Hepatic stellate cell (primary cell): ENCODE results near the gene APLP2.
"Not testable (repeated sequence)": the region's sequence is repeated elsewhere in the genome, so short reads cannot be mapped to it uniquely, and the experiment has no call there.

Source experiments
- DNase-seq: peaks from one replicate; pipeline ENCODE4 v3.0.0; 2011; ENCODE audit warnings: low spot score

Gene APLP2

DNA sequence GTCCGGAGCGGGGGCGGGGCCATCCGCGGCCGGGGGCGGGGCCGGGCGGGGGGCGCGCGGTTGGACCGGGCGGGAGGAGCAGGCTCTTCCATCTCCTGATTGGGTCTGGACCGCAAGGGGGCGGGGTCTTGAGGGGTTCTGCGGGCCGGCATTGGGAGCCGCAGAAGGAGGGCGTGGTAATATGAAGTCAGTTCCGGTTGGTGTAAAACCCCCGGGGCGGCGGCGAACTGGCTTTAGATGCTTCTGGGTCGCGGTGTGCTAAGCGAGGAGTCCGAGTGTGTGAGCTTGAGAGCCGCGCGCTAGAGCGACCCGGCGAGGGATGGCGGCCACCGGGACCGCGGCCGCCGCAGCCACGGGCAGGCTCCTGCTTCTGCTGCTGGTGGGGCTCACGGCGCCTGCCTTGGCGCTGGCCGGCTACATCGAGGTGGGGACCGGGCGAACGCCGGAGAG is at the start of gene APLP2:
Gene APLP2 (plus strand): TSS at position 236 of the 450 bp plus-strand sequence. CDS start 84 bp downstream, at position 320.
- DNase-seq, result peak; percentile 97

DNA sequence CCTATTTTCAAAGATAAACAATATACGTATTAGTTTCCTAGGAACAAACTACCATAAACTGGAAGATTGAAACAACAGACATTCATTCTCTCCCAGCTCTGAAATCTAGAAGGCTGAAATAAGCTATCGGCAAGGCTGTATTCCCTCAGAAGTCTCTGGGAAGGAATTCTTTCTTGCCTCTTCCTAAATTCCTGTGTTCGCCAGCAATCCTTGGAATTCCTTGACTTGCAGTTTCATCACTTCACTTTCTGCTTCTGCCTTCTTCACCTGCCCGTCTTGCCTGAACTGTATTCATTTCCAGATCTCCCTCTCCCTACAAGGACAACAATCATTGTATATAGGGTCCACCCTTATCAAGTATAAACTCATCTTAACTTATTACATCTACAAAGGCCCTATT is 49.4 kb upstream of the APLP2 start:
- DNase-seq, result no peak

DNA sequence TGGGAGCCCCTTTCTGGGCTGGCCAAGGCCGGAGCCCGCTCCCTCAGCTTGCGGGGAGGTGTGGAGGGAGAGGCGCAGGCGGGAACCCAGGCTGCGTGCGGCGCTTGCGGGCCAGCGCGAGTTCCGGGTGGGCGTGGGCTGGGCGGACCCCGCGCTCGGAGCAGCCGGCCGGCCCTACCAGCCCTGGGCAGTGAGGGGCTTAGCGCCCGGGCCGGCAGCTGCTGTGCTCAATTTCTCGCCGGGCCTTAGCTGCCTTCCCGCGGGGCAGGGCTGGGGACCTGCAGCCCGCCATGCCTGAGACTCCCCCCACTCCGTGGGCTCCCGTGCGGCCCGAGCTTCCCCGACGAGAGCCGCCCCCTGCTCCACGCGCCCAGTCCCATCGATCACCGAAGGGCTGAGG is 48.1 kb upstream of the APLP2 start:
- DNase-seq, result not testable (repeated sequence)

- no peak for DNase-seq
Observed at GRCh38 chr11:130022799-130023198, 46.9 kb upstream of the APLP2 start.

DNA sequence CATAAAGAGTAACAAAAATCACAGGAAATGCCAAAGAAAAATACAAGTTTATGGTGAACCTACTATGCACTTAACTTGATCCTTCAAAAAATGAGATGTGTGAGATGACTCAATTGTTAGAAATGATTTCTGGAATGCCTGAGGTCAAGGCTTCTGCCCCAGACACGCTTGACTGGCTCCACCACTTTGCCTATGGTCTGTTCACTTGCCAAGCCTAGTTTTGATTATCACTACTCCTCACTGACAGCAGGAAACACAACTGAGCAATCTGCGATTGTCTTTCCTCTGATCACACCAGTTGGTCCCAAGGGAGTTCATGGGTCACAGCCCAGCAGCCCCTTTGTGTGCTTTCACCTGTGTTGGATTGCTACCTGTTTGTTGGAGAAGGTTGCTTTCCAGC is 46.5 kb upstream of the APLP2 start:
- peak; percentile 69 for DNase-seq

GRCh38 chr11:130024361-130024760 is 45.3 kb upstream of the APLP2 start:
- no peak for DNase-seq

DNA sequence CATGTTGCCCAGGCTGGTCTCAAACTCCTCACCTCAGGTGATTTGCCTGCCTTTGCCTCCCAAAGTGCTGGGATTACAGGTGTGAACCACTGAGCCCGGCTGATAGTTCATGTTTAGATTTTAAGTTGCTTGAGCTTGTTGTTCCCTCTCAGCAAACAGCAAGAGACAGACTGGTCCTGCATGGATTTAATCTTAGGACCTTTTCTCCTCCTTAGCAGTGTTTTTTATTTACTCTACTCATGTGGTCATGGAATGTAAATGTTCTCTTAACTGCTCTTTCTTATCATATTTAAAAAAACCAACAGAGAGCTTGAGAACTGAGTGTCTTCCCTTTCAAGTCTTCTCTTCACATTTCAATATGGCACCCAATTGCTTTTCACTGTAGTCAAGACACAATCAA is 44.3 kb upstream of the APLP2 start:
- no peak for DNase-seq

GRCh38 chr11:130029137-130029536 is 40.6 kb upstream of the APLP2 start:
- DNase-seq, result no peak

GRCh38 chr11:130031056-130031455 is 38.6 kb upstream of the APLP2 start:
- no peak for DNase-seq

GRCh38 chr11:130031945-130032344 is 37.7 kb upstream of the APLP2 start:
- DNase-seq, result no peak

GRCh38 chr11:130032931-130033330 is 36.8 kb upstream of the APLP2 start:
- no peak for DNase-seq

DNA sequence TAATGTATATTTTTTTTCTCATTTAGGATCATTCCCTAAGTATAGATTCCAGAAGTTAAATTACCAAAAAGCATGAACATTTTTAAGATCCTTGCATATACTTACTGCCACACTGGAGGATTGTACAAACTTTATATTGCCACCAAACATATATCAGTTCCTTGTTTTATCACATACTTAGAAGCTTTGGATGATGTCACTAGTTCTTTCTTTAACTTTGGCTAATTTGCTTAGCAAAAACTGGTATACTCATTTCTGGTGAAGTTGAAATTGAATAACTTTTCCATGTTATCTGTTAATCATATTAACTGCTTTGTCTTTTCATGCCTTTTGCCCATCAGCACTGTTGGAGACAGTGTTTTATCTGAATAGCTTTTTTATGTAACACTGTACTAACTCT is 35.5 kb upstream of the APLP2 start:
- no peak for DNase-seq

DNA sequence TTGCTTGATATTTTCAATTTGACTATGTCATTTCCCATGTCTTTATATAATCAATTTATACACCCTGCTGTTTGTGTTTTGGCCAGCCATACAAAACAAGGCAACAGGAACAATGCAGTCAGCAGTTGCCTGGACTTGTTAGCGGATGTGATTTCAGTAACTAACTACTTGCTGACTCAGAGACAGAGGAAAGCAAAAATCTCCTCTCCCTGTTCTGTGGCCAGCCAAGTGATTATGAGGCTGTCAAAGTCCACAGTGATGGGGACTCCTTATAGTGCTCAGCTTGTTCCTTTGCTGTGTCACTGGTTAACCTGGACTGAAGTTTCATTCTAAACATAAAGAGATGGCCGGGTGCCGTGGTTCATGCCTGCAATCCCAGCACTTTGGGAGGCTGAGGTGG is 32.6 kb upstream of the APLP2 start:
- DNase-seq, result peak; percentile 66

DNA sequence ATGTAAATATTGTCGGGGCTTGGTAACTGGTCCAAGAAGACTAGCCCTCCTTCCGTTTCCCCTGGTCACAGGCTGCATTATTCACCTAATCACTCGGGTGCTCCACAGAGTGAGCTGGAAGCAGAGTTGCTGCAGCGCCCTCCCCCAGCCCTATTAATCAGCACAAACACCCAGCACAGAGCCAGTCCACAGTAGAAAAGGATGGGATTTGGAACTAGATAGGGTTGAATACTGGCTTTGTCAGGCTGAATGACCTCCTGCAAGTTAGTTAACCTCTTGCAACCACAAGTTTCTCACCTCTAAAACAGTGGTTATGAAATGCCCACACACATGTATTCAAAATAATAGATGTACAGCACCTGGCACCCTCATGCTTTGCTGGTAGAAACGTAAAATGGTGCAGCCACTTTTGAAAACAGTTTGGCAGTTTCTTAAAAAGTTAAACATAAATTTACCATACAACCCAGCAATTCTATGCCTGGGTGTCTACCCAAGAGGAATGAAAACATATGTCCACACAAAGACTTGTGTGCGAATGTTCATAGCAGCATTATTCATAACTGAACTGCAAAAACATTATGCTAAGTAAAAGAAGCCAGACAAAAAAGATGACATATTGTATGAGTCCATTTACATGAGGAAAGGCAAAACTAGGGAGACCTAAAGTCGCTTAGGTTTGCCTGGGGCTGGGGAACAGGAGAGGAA is 31.7 kb upstream of the APLP2 start:
- peak; percentile 35 for DNase-seq

- DNase-seq, result no peak
Observed at GRCh38 chr11:130040281-130040940, 29.3 kb upstream of the APLP2 start.

GRCh38 chr11:130042093-130042591 is 27.6 kb upstream of the APLP2 start:
- DNase-seq, result peak; percentile 81

- no peak for DNase-seq
Observed at GRCh38 chr11:130043575-130043974, 26.1 kb upstream of the APLP2 start.

DNA sequence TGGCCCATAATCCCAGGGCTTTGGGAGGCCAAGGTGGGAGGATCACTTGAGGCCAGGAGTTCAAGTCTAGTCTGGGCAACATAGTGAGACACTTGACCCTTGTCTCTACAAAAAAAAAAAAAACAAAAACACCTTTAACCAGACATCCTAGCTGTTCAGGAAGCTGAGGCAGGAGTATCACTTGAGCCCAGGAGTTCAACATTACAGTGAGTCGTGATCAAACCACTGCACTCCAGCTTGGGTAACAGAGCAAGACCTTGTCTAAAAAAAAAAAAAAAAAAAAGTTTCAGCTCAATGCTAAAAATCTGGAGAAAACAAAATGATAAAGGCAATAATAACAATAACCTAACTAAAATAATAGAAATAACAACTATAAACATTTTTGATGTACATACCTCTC is 22.6 kb upstream of the APLP2 start:
- no peak for DNase-seq

DNA sequence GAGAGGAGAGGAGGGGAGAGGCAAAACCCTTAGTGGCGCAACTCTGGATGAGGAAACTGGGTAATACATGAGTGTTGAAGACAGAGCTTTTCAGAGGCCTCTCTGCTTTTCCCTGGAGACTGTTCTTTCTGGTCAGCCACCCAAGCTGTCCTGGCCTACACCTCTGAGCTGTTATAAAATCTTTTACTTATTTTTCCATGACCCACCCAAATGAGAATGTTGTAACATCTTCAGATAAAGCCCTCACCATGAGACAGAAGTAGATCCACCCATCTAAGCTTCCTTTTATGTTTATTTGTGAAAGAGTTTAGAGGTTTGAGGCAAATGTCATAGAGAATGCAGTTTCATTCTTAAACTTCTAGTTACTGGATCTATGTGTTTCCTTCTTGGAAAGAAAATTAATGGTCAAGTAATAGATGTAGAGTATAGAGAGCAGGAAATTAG is 20.3 kb upstream of the APLP2 start:
- no peak for DNase-seq

DNA sequence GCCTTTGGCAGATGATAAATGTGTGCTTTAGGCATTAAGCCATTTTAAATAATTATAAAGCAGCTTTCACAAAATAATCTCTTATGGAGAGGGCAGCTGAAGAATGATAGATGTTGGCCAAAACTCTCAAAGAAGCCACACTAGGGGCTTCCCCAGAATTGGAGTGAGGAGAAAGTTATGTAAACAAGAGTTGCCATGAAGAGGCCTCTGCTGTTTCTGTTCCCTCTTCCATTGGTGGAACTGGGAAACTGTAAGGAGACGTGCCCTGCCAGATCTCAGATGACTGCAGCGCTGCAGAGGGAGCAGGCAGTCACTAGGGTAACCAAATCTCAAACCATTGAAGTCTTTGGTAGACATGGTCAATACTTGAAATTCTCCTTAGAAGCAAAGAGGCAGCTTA is 19.4 kb upstream of the APLP2 start:
- DNase-seq, result no peak

GRCh38 chr11:130051082-130051481 is 18.6 kb upstream of the APLP2 start:
- no peak for DNase-seq

DNA sequence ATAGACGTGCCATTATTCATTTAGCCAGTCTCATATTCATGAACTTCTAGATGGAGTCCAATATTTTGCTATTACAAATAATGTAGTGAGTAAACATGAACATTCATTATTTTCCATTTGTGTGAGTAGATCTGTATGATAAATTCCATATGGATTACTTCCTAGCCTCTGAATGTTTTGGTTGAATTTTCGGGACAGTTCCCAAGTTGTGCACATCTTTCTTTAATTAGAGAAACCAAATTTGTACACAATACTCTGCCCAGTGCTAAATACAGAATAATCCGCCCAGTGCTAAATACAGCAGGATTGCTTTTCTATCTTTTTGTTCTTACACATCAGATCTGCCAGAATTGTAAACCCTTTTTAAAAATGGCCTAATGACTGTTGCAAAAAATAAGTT is 17.1 kb upstream of the APLP2 start:
- DNase-seq, result no peak

GRCh38 chr11:130054966-130055365 is 14.7 kb upstream of the APLP2 start:
- DNase-seq, result no peak

DNA sequence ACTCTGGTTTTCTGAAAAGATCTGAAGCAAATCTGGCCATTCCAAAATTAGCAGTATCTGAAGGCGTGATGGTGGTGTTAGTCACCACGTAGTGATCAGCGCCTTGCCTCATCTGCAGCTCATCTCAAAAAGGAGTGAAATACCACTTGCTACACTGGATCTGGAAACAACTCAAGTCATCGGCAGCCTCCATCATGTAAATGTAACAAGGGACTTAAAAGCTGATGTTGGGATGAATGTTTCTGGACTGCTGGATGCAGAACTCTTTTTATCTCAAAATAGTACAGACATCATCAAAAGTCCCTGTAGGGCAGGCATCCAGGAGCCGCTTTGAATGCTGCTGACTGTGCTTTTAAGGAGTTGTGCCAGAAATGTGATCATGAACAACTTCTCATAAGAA is 14.1 kb upstream of the APLP2 start:
- no peak for DNase-seq
